GM23338 (cell line): Measurements from ENCODE around the gene PSMD3. TPM values are rescaled to one million over a fixed set of nuclear protein-coding genes. Genes with fewer than 3 reads are reported as not detected.

Experiments used
- ATAC-seq: fragments of 200-7000 bp; cut with Tn5 transposase; 3 replicates; pipeline ENCODE4 v1.9.1; 2020
- DNase-seq: peaks from one replicate; pipeline ENCODE4 v3.0.0-alpha.2; 2015; ENCODE audit warnings: low spot score
- H2AFZ ChIP-seq: fragments of 200-600 bp; sonication (generic); 2 replicates; pipeline ENCODE4 v1.8.0; 2016; ENCODE audit warnings: antibody characterized with exemption, mild to moderate bottlenecking, moderate library complexity
- H3F3A ChIP-seq: fragments of 200-600 bp; sonication (generic); replicated peaks from 2 replicates; pipeline ENCODE4 v1.8.0; 2017; ENCODE audit warnings: antibody characterized with exemption, mixed run types, low read depth
- H3K27ac ChIP-seq: fragments of 200-600 bp; sonication (generic); 2 replicates; pipeline ENCODE4 v1.6.1; 2016; ENCODE audit warnings: low read depth
- H3K27me3 ChIP-seq: fragments of 200-600 bp; sonication (generic); 2 replicates; pipeline ENCODE4 v1.8.0; 2016; ENCODE audit warnings: mild to moderate bottlenecking, mixed run types, moderate library complexity; ENCODE audit not compliant: insufficient read depth
- H3K36me3 ChIP-seq: fragments of 200-600 bp; sonication (generic); 2 replicates; pipeline ENCODE4 v1.8.0; 2016; ENCODE audit warnings: mild to moderate bottlenecking; ENCODE audit not compliant: insufficient read depth
- H3K4me1 ChIP-seq: fragments of 200-600 bp; sonication (generic); 2 replicates; pipeline ENCODE4 v1.8.0; 2016; ENCODE audit warnings: mild to moderate bottlenecking, moderate library complexity; ENCODE audit not compliant: insufficient read depth
- H3K4me2 ChIP-seq: fragments of 200-600 bp; sonication (generic); 2 replicates; pipeline ENCODE4 v1.7.1; 2017; ENCODE audit warnings: mixed run types
- H3K4me3 ChIP-seq: fragments of 200-600 bp; sonication (generic); 2 replicates; pipeline ENCODE4 v1.6.1; 2016; ENCODE audit warnings: mixed run types
- H3K79me2 ChIP-seq: fragments of 200-600 bp; sonication (generic); replicated peaks from 2 replicates; pipeline ENCODE4 v1.8.0; 2017; ENCODE audit warnings: mild to moderate bottlenecking; ENCODE audit not compliant: insufficient read depth
- H3K9me2 ChIP-seq: fragments of 200-600 bp; sonication (generic); 2 replicates; pipeline ENCODE4 v1.8.0; 2017; ENCODE audit not compliant: insufficient read depth
- H4K20me1 ChIP-seq: fragments of 200-600 bp; sonication (generic); replicated peaks from 2 replicates; pipeline ENCODE4 v1.8.0; 2017; ENCODE audit warnings: mild to moderate bottlenecking; ENCODE audit not compliant: insufficient read depth
- H3K27ac Mint-ChIP-seq: 2 replicates; pipeline ENCODE4 v1.8.0; 2020; ENCODE audit warnings: inconsistent platforms, mild to moderate bottlenecking, moderate library complexity, mixed read lengths
- H3K27me3 Mint-ChIP-seq: 3 replicates; pipeline ENCODE4 v1.8.0; 2022; ENCODE audit warnings: low read depth, mild to moderate bottlenecking, moderate library complexity, mixed read lengths, inconsistent platforms; ENCODE audit not compliant: insufficient read depth, poor library complexity
- H3K36me3 Mint-ChIP-seq: 3 replicates; pipeline ENCODE4 v1.8.0; 2021; ENCODE audit warnings: low read depth, mild to moderate bottlenecking, inconsistent platforms, moderate library complexity, mixed read lengths
- H3K4me1 Mint-ChIP-seq: 3 replicates; pipeline ENCODE4 v1.8.0; 2020; ENCODE audit warnings: mild to moderate bottlenecking, inconsistent platforms, mixed read lengths
- H3K4me3 Mint-ChIP-seq: 3 replicates; pipeline ENCODE4 v1.8.0; 2021; ENCODE audit warnings: moderate library complexity, mild to moderate bottlenecking, inconsistent platforms, mixed read lengths
- H3K9me3 Mint-ChIP-seq: 3 replicates; pipeline ENCODE4 v1.8.0; 2020; ENCODE audit warnings: moderate library complexity, mild to moderate bottlenecking, inconsistent platforms, mixed read lengths
- CREB1 ChIP-seq: fragments of 250-450 bp; sonication (Bioruptor Pico); IDR thresholded peaks from 2 replicates; pipeline ENCODE4 v1.5.0; 2020; ENCODE audit warnings: low read depth, mild to moderate bottlenecking, moderate library complexity
- EZH2 ChIP-seq: fragments of 200-600 bp; sonication (generic); IDR thresholded peaks from one replicate; pipeline ENCODE4 v1.8.0; 2017; ENCODE audit warnings: antibody characterized with exemption, mild to moderate bottlenecking, low read depth; ENCODE audit not compliant: unreplicated experiment
- EZH2phosphoT487 ChIP-seq: fragments of 200-600 bp; sonication (generic); IDR thresholded peaks from one replicate; pipeline ENCODE4 v1.8.1; 2018; ENCODE audit warnings: antibody characterized with exemption; ENCODE audit not compliant: unreplicated experiment
- JUNB ChIP-seq: IDR thresholded peaks from one replicate; pipeline ENCODE4 v1.6.1; 2016; ENCODE audit warnings: antibody characterized with exemption; ENCODE audit not compliant: unreplicated experiment
- NANOG ChIP-seq: IDR thresholded peaks from 2 replicates; pipeline ENCODE4 v1.6.1; 2016; ENCODE audit warnings: antibody characterized with exemption, borderline replicate concordance
- POLR2AphosphoS5 ChIP-seq: IDR thresholded peaks from 2 replicates; pipeline ENCODE4 v1.6.1; 2016; ENCODE audit warnings: antibody characterized with exemption, low read depth
- STAT1 ChIP-seq: IDR thresholded peaks from one replicate; pipeline ENCODE4 v1.6.1; 2016; ENCODE audit warnings: antibody characterized with exemption; ENCODE audit not compliant: unreplicated experiment
- ZNF114 ChIP-seq: fragments of 250-450 bp; sonication (Bioruptor Pico); IDR thresholded peaks from 2 replicates; pipeline ENCODE4 v1.5.0; 2020; ENCODE audit warnings: mild to moderate bottlenecking, moderate library complexity
- ZNF331 ChIP-seq: fragments of 250-450 bp; sonication (Bioruptor Pico); IDR thresholded peaks from 2 replicates; pipeline ENCODE4 v1.5.0; 2020; ENCODE audit warnings: low read depth, mild to moderate bottlenecking, moderate library complexity
- polyA plus RNA-seq: library from polyadenylated mRNA; unstranded; fragments of >200 nt; fragmentation: Nextera tagmentation; extraction: Ambion mirVana; gene quantifications from 2 replicates; pipeline ENCODE4 v1.2.1, GENCODE V29; 2016
- total RNA-seq: library from RNA; depleted of rRNA; stranded (reverse); fragments of >200 nt; shearing (Covaris generic); gene quantifications from 2 replicates; pipeline ENCODE4 v1.2.3, GENCODE V29; 2014
- TF ChIP-seq, protein P1 (sequence below): fragments of 250-450 bp; sonication (Bioruptor Pico); IDR thresholded peaks from 2 replicates; pipeline ENCODE4 v1.5.0; 2020; ENCODE audit warnings: mild to moderate bottlenecking, moderate library complexity
- TF ChIP-seq, protein P2 (sequence below): IDR thresholded peaks from 2 replicates; pipeline ENCODE4 v1.6.1; 2016; ENCODE audit warnings: antibody characterized with exemption
- TF ChIP-seq, protein P3 (sequence below), 2 experiments: fragments of 200-600 bp in 1 of 2; sonication (generic) in 1 of 2; conservative IDR thresholded peaks; 2 replicates each; pipeline versions ENCODE4 v1.5.1 to v1.6.1; 2016 to 2017; ENCODE audit warnings: antibody characterized with exemption in 2 of 2, low read depth in 2 of 2, mild to moderate bottlenecking in 2 of 2, moderate library complexity in 1 of 2
- TF ChIP-seq, protein P4 (sequence below): IDR thresholded peaks from one replicate; pipeline ENCODE4 v1.6.1; 2018; ENCODE audit warnings: antibody characterized with exemption; ENCODE audit not compliant: unreplicated experiment

The PSMD3 gene
- total and polyA plus RNA-seq, 2 experiments from 2014 or later, result 112 to 217 TPM

DNA sequence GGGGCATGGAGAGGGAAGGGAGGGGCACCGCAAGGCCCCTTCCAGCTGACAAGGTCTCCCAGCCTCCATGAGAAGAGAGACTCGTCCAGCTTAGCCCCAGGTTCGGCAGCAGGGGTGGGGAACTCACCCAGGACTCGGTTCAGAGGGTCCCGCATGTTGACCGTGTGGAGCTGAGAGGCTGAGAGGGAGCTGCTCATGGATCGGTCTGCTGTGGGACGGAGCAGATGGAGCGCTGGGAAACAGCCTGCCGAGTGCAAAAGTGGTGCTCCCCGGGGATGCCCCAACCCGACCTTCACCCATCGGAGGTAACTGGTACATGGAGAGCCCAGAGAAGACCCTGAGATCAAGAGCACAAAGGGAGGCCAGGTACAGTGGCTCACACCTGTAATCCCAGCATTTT lies 39.5 kb downstream of the PSMD3 start:
- Histone ChIP-seq H3K27me3 (no peaks in the 10 kb centered on the region), H3K9me2 (no peaks in the 10 kb centered on the region), H2AFZ (no peak overlapping the region), H3K36me3 (peaks cover 8% of the 10 kb centered on the region; the same call in 1 of the 2 replicates), H3K27ac (no peak overlapping the region), H3F3A (no peaks in the 10 kb centered on the region), H3K4me1 (peaks cover 25% of the 10 kb centered on the region), H3K4me3 (no peak overlapping the region), H3K79me2 (no peaks in the 10 kb centered on the region), H3K4me2 (no peak overlapping the region), H4K20me1 (no peaks in the 10 kb centered on the region)
- Mint-ChIP-seq H3K36me3 (peaks cover 40% of the 10 kb centered on the region), H3K4me3 (no peak overlapping the region), H3K4me1 (peaks cover 35% of the 10 kb centered on the region), H3K27ac (no peak overlapping the region), H3K27me3 (peaks cover 21% of the 10 kb centered on the region), H3K9me3 (no peaks in the 10 kb centered on the region)
- DNase-seq (no peak), ATAC-seq (no peak)
- TF ChIP-seq, protein P1, sequence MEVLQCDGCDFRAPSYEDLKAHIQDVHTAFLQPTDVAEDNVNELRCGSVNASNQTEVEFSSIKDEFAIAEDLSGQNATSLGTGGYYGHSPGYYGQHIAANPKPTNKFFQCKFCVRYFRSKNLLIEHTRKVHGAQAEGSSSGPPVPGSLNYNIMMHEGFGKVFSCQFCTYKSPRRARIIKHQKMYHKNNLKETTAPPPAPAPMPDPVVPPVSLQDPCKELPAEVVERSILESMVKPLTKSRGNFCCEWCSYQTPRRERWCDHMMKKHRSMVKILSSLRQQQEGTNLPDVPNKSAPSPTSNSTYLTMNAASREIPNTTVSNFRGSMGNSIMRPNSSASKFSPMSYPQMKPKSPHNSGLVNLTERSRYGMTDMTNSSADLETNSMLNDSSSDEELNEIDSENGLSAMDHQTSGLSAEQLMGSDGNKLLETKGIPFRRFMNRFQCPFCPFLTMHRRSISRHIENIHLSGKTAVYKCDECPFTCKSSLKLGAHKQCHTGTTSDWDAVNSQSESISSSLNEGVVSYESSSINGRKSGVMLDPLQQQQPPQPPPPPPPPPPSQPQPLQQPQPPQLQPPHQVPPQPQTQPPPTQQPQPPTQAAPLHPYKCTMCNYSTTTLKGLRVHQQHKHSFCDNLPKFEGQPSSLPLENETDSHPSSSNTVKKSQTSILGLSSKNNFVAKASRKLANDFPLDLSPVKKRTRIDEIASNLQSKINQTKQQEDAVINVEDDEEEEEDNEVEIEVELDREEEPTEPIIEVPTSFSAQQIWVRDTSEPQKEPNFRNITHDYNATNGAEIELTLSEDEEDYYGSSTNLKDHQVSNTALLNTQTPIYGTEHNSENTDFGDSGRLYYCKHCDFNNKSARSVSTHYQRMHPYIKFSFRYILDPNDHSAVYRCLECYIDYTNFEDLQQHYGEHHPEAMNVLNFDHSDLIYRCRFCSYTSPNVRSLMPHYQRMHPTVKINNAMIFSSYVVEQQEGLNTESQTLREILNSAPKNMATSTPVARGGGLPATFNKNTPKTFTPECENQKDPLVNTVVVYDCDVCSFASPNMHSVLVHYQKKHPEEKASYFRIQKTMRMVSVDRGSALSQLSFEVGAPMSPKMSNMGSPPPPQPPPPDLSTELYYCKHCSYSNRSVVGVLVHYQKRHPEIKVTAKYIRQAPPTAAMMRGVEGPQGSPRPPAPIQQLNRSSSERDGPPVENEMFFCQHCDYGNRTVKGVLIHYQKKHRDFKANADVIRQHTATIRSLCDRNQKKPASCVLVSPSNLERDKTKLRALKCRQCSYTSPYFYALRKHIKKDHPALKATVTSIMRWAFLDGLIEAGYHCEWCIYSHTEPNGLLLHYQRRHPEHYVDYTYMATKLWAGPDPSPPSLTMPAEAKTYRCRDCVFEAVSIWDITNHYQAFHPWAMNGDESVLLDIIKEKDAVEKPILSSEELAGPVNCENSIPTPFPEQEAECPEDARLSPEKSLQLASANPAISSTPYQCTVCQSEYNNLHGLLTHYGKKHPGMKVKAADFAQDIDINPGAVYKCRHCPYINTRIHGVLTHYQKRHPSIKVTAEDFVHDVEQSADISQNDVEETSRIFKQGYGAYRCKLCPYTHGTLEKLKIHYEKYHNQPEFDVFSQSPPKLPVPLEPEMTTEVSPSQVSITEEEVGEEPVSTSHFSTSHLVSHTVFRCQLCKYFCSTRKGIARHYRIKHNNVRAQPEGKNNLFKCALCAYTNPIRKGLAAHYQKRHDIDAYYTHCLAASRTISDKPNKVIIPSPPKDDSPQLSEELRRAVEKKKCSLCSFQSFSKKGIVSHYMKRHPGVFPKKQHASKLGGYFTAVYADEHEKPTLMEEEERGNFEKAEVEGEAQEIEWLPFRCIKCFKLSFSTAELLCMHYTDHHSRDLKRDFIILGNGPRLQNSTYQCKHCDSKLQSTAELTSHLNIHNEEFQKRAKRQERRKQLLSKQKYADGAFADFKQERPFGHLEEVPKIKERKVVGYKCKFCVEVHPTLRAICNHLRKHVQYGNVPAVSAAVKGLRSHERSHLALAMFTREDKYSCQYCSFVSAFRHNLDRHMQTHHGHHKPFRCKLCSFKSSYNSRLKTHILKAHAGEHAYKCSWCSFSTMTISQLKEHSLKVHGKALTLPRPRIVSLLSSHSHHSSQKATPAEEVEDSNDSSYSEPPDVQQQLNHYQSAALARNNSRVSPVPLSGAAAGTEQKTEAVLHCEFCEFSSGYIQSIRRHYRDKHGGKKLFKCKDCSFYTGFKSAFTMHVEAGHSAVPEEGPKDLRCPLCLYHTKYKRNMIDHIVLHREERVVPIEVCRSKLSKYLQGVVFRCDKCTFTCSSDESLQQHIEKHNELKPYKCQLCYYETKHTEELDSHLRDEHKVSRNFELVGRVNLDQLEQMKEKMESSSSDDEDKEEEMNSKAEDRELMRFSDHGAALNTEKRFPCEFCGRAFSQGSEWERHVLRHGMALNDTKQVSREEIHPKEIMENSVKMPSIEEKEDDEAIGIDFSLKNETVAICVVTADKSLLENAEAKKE (CRISPR knock-in tag), result no peak
- TF ChIP-seq, protein P2, sequence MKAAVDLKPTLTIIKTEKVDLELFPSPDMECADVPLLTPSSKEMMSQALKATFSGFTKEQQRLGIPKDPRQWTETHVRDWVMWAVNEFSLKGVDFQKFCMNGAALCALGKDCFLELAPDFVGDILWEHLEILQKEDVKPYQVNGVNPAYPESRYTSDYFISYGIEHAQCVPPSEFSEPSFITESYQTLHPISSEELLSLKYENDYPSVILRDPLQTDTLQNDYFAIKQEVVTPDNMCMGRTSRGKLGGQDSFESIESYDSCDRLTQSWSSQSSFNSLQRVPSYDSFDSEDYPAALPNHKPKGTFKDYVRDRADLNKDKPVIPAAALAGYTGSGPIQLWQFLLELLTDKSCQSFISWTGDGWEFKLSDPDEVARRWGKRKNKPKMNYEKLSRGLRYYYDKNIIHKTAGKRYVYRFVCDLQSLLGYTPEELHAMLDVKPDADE, result no peak
- no peak for TF ChIP-seq JUNB
- no peak for TF ChIP-seq CREB1 (CRISPR knock-in tag)
- no peak for TF ChIP-seq EZH2
- no peak for TF ChIP-seq ZNF331 (CRISPR knock-in tag)
- TF ChIP-seq, protein P3, sequence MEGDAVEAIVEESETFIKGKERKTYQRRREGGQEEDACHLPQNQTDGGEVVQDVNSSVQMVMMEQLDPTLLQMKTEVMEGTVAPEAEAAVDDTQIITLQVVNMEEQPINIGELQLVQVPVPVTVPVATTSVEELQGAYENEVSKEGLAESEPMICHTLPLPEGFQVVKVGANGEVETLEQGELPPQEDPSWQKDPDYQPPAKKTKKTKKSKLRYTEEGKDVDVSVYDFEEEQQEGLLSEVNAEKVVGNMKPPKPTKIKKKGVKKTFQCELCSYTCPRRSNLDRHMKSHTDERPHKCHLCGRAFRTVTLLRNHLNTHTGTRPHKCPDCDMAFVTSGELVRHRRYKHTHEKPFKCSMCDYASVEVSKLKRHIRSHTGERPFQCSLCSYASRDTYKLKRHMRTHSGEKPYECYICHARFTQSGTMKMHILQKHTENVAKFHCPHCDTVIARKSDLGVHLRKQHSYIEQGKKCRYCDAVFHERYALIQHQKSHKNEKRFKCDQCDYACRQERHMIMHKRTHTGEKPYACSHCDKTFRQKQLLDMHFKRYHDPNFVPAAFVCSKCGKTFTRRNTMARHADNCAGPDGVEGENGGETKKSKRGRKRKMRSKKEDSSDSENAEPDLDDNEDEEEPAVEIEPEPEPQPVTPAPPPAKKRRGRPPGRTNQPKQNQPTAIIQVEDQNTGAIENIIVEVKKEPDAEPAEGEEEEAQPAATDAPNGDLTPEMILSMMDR (conservative IDR thresholded peaks at IDR 0.05; ENCODE audit: low read depth in 2 of 2), result no peak
- no peak for TF ChIP-seq STAT1
- TF ChIP-seq, protein P4, sequence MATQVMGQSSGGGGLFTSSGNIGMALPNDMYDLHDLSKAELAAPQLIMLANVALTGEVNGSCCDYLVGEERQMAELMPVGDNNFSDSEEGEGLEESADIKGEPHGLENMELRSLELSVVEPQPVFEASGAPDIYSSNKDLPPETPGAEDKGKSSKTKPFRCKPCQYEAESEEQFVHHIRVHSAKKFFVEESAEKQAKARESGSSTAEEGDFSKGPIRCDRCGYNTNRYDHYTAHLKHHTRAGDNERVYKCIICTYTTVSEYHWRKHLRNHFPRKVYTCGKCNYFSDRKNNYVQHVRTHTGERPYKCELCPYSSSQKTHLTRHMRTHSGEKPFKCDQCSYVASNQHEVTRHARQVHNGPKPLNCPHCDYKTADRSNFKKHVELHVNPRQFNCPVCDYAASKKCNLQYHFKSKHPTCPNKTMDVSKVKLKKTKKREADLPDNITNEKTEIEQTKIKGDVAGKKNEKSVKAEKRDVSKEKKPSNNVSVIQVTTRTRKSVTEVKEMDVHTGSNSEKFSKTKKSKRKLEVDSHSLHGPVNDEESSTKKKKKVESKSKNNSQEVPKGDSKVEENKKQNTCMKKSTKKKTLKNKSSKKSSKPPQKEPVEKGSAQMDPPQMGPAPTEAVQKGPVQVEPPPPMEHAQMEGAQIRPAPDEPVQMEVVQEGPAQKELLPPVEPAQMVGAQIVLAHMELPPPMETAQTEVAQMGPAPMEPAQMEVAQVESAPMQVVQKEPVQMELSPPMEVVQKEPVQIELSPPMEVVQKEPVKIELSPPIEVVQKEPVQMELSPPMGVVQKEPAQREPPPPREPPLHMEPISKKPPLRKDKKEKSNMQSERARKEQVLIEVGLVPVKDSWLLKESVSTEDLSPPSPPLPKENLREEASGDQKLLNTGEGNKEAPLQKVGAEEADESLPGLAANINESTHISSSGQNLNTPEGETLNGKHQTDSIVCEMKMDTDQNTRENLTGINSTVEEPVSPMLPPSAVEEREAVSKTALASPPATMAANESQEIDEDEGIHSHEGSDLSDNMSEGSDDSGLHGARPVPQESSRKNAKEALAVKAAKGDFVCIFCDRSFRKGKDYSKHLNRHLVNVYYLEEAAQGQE, result no peak
- TF ChIP-seq NANOG, result no peak
- TF ChIP-seq EZH2phosphoT487, result no peak
- TF ChIP-seq ZNF114 (CRISPR knock-in tag), result no peak
- no peak for TF ChIP-seq POLR2AphosphoS5
